ENCODE measurements around the gene RYR3. TPM values are rescaled to one million over a fixed set of nuclear protein-coding genes. Genes with fewer than 3 reads are reported as not detected.
"Not testable (repeated sequence)": the region's sequence is repeated elsewhere in the genome, so short reads cannot be mapped to it uniquely, and the experiment has no call there.

RYR3 gene
- total and polyA plus RNA-seq, 10 of the 15 experiments (the other 5 are each of a cell fraction or from before 2014, with no cell fraction given): under 0.01 to 0.44 (median 0.16) TPM; not detected in 5

DNA sequence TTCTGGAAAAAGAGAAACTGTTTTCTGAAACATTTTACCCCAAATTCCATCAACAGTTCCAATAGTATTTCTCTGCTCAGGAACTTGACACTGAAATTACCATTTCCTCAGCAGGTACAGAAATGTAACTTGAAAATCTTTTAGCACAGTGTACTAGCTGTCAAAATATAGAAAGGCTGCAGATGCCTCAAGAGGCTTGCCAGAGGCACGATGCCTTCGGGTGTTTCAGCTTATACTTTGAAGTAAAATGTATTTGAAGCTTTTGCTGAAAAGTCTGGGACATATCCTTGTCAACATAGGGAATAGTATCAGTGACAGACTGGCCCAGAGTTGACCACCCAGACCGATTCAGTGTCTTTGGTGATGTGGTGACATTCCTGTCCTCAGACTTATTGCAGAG is 503.1 kb downstream of the RYR3 start:
- in situ Hi-C loops (cut with MboI) (no loop called here), intact Hi-C loops (cut with micrococcal nuclease; ENCODE audit: unreplicated experiment) (no loop called here)
- FAIRE-seq (no peak), ATAC-seq (no peak), DNase-seq (ENCODE audit: low read depth, low spot score) (no peak)
- ChIA-PET POLR2A (no interaction called here), RAD21 (ENCODE audit: unreplicated experiment) (no interaction called here), SMC1A (ENCODE audit: uncharacterized antibody, unreplicated experiment) (interaction anchor here (1.5 kb wide), 1 partner anchor 14 kb away, joined by 4 read pairs; no protein-coding TSS in a partner anchor), CTCF (no interaction called here)
- no TSS peak for BruUV-seq (replicated peaks)
- no peak overlapping the region for H2AFZ ChIP-seq (ENCODE audit: control insufficient read depth, low read depth, low read length)
- H3K9me3 ChIP-seq (replicated peaks; ENCODE audit: control insufficient read depth, insufficient read depth, low read length): no peaks in the 10 kb centered on the region
- no peaks in the 10 kb centered on the region for H4K20me1 ChIP-seq (ENCODE audit: control insufficient read depth, insufficient read depth)
- H3K4me1 ChIP-seq (ENCODE audit: control insufficient read depth, insufficient read depth, low read length): no peaks in the 10 kb centered on the region
- no peak overlapping the region for H3K4me2 ChIP-seq (ENCODE audit: control insufficient read depth, insufficient read depth)
- no peaks in the 10 kb centered on the region for H3K79me2 ChIP-seq (ENCODE audit: control insufficient read depth, insufficient read depth, low read length)
- no peak overlapping the region for H3K4me3 ChIP-seq
- no peak overlapping the region for H3K27ac ChIP-seq (ENCODE audit: control insufficient read depth, insufficient read depth)
- no peak overlapping the region for H3K9ac ChIP-seq (ENCODE audit: control insufficient read depth, insufficient read depth, low read length)
- TF ChIP-seq ASH2L (IDR thresholded peaks at IDR 0.05; ENCODE audit: borderline replicate concordance, low read depth) (no peak), TBL1XR1 (IDR thresholded peaks at IDR 0.05; ENCODE audit: low read depth, low read length) (no peak), SUPT20H (IDR thresholded peaks at IDR 0.05; ENCODE audit: borderline replicate concordance, control insufficient read depth, low read depth, low read length) (no peak), STAT1 (conservative IDR thresholded peaks at IDR 0.05) (no peak), ZNF24 (IDR thresholded peaks at IDR 0.05) (no peak), PRDM15 (CRISPR knock-in tag; IDR thresholded peaks at IDR 0.05) (no peak)
- H3K27me3 ChIP-seq (replicated peaks in 1 of 2; ENCODE audit: control insufficient read depth in 2 of 2, insufficient read depth in 2 of 2, low read length in 1 of 2): no peaks in the 10 kb centered on the region
- 4% methylated on average over 3 of the region's 3 CpGs for WGBS (ENCODE audit: insufficient coverage, insufficient replicate concordance, low lambda C conversion rate, missing lambda C conversion rate)
- no peaks in the 10 kb centered on the region for H3K36me3 ChIP-seq (ENCODE audit: control insufficient read depth in 2 of 2, insufficient read depth in 2 of 2, low read length in 1 of 2)

DNA sequence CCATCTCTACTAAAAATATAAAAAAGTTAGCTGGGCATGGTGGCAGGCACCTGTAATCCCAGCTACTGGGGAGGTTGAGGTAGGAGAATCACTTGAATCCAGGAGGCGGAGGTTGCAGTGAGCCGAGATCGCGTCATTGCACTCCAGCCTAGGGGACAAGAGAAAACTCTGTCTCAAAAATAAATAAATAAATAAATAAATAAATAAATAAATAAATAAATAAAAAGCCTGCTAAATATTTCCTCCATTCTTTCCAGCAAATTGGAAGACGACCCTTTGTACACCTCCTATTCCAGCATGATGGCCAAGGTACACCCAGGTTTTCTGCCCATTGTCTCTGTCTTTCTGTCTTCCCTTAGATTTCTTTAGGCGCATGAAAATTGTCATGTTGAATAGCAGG is 508.7 kb downstream of the RYR3 start:
- H3K79me2 ChIP-seq (ENCODE audit: control insufficient read depth, insufficient read depth, low read length); H3K9ac ChIP-seq (ENCODE audit: control insufficient read depth, insufficient read depth, low read length); H3K36me3 ChIP-seq (ENCODE audit: control insufficient read depth in 2 of 2, insufficient read depth in 2 of 2, low read length in 1 of 2); H3K4me2 ChIP-seq (ENCODE audit: control insufficient read depth, insufficient read depth); ATAC-seq; H3K27me3 ChIP-seq (replicated peaks in 1 of 2; ENCODE audit: control insufficient read depth in 2 of 2, insufficient read depth in 2 of 2, low read length in 1 of 2); H2AFZ ChIP-seq (ENCODE audit: control insufficient read depth, low read depth, low read length); FAIRE-seq; in situ Hi-C loops (cut with MboI); H3K27ac ChIP-seq (ENCODE audit: control insufficient read depth, insufficient read depth); RAD21 ChIA-PET (ENCODE audit: unreplicated experiment); H3K9me3 ChIP-seq (replicated peaks; ENCODE audit: control insufficient read depth, insufficient read depth, low read length); H3K4me1 ChIP-seq (ENCODE audit: control insufficient read depth, insufficient read depth, low read length); H3K4me3 ChIP-seq; intact Hi-C loops (cut with micrococcal nuclease; ENCODE audit: unreplicated experiment); SMC1A ChIA-PET (ENCODE audit: uncharacterized antibody, unreplicated experiment); DNase-seq (ENCODE audit: low read depth, low spot score); POLR2A ChIA-PET; BruUV-seq (replicated peaks); H4K20me1 ChIP-seq (ENCODE audit: control insufficient read depth, insufficient read depth): not testable (repeated sequence)
- 82% methylated on average over 6 of the region's 6 CpGs for WGBS (ENCODE audit: insufficient coverage, insufficient replicate concordance, low lambda C conversion rate, missing lambda C conversion rate)
- CTCF ChIA-PET: interaction anchor here (1.1 kb wide), 1 partner anchor 15 kb away, joined by 4 read pairs; no protein-coding TSS in a partner anchor
